CD4-positive, alpha-beta T cell (primary cell): ENCODE data around the gene MPO. TPM values are rescaled to one million over a fixed set of nuclear protein-coding genes. Genes with fewer than 3 reads are reported as not detected.

Experiments
- ATAC-seq: fragments of 200-7000 bp; cut with Tn5 transposase; one replicate; pipeline ENCODE4 v1.10.0; 2022; ENCODE audit warnings: mild to moderate bottlenecking; ENCODE audit not compliant: poor library complexity
- CTCF ChIA-PET: fragments of 350-600 bp; sonication (Branson Sonifier 250); formaldehyde crosslinking; loops from one replicate; lab custom pipeline; 2021; ENCODE audit warnings: antibody characterized with exemption, inconsistent platforms; lab: Charles Lee
- POLR2A ChIA-PET: fragments of 350-600 bp; sonication (Branson Sonifier 250); formaldehyde crosslinking; loops from one replicate; lab custom pipeline; 2021; ENCODE audit warnings: antibody characterized with exemption, inconsistent platforms; lab: Charles Lee
- DNase-seq, 14 experiments: peaks; one replicate each; pipeline ENCODE4 v3.0.0-alpha.2; 2013 to 2020; ENCODE audit warnings: mixed read lengths in 2 of 14
- H3K27ac ChIP-seq, 2 donors: one replicate each; pipeline versions ENCODE4 v1.5.1 to v1.7.0; 2013; ENCODE audit warnings: low read length in 2 of 2, low read depth in 1 of 2, mild to moderate bottlenecking in 1 of 2
- H3K27me3 ChIP-seq, 2 experiments: 1 replicate in 1 of 2; 2 replicates in 1 of 2; pipeline versions ENCODE4 v1.6.1 to v1.7.0; 2013; ENCODE audit warnings: low read length in 2 of 2, control low read depth in 1 of 2, mild to moderate bottlenecking in 1 of 2, moderate library complexity in 1 of 2; ENCODE audit not compliant: insufficient read depth in 2 of 2, control insufficient read depth in 1 of 2
- H3K36me3 ChIP-seq: one replicate; pipeline ENCODE4 v1.6.1; 2013; ENCODE audit warnings: low read length, control low read depth; ENCODE audit not compliant: insufficient read depth
- H3K4me1 ChIP-seq: one replicate; pipeline ENCODE4 v1.6.1; 2013; ENCODE audit warnings: low read length, control low read depth; ENCODE audit not compliant: insufficient read depth
- H3K4me3 ChIP-seq: one replicate; pipeline ENCODE4 v1.5.1; 2013; ENCODE audit warnings: mild to moderate bottlenecking, low read length, moderate library complexity
- H3K9me3 ChIP-seq, 2 experiments: 1 replicate in 1 of 2; 2 replicates in 1 of 2; pipeline versions ENCODE4 v1.6.1 to v1.7.0; 2013; ENCODE audit warnings: low read length in 2 of 2, mild to moderate bottlenecking in 2 of 2, control low read depth in 1 of 2, moderate library complexity in 1 of 2; ENCODE audit not compliant: control insufficient read depth in 1 of 2, insufficient read depth in 1 of 2
- H3K27ac Mint-ChIP-seq: one replicate; pipeline ENCODE4 v1.8.0; 2020; ENCODE audit warnings: mixed read lengths
- H3K27me3 Mint-ChIP-seq: one replicate; pipeline ENCODE4 v1.8.0; 2021; ENCODE audit warnings: mixed read lengths
- H3K36me3 Mint-ChIP-seq: one replicate; pipeline ENCODE4 v1.8.0; 2021; ENCODE audit warnings: low read depth, mixed read lengths
- H3K4me1 Mint-ChIP-seq: one replicate; pipeline ENCODE4 v1.8.0; 2021; ENCODE audit warnings: low read depth, mixed read lengths
- H3K4me3 Mint-ChIP-seq: one replicate; pipeline ENCODE4 v1.8.0; 2020; ENCODE audit warnings: mild to moderate bottlenecking, mixed read lengths
- H3K9me3 Mint-ChIP-seq: one replicate; pipeline ENCODE4 v1.8.0; 2020; ENCODE audit warnings: mixed read lengths
- CTCF ChIP-seq: fragments of 200-600 bp; IDR thresholded peaks from one replicate; pipeline ENCODE4 v1.8.0; 2022; ENCODE audit warnings: antibody characterized with exemption, mild to moderate bottlenecking
- intact Hi-C, 2 experiments: fragments of 100-400 bp; cut with DNase I in 1 of 2; cut with micrococcal nuclease in 1 of 2; formaldehyde crosslinking; loops; one replicate each; pipeline versions ENCODE4 v1.15.1 to v1.9.0; 2023 to 2025; cut with DNase I, micrococcal nuclease
- total RNA-seq, 174 experiments: library from RNA in 2 of 174; stranded (reverse) in 2 of 174; gene quantifications; one replicate each; pipeline ENCODE4 v1.2.3 and lab custom pipeline; 2021 to 2026

Gene MPO
- total RNA-seq, 2 experiments from 2014 or later: 0.77 TPM; not detected in 1

GRCh38 chr17:58249270-58250133, 31.2 kb downstream of the MPO start:
- H3K27ac Mint-ChIP-seq: no peak overlapping the region
- Histone ChIP-seq H3K27ac (no peak overlapping the region), H3K9me3 (no peaks in the 10 kb centered on the region), H3K4me3 (peak overlapping the region; percentile 56), H3K27me3 (peaks cover 5 to 8% of the 10 kb centered on the region in 2 experiments), H3K36me3 (no peaks in the 10 kb centered on the region), H3K4me1 (peaks cover 18% of the 10 kb centered on the region)
- ChIA-PET POLR2A (interaction anchor here (0.8 to 1.8 kb wide), 3 partner anchors 30 to 95 kb away, joined by 3 to 9 read pairs (median 4); no protein-coding TSS in a partner anchor), CTCF (interaction anchor here (0.6 to 2.1 kb wide), 13 partner anchors 10 to 269 kb away, joined by 3 to 10 read pairs (median 4); partner anchors contain the start of gene RNF43)
- DNase-seq: peak; percentile 54 to 86 (median 66)
- H3K4me3 Mint-ChIP-seq: peak overlapping the region; percentile 74
- H3K36me3 Mint-ChIP-seq: no peaks in the 10 kb centered on the region
- peaks cover 34% of the 10 kb centered on the region for H3K27me3 Mint-ChIP-seq
- ATAC-seq: peak; percentile 95
- peak; percentile 98 for TF ChIP-seq CTCF
- intact Hi-C loops: loop anchor here (1.0 to 5.0 kb wide), 5 partner anchors 29 to 198 kb away; partner anchors contain the start of genes MKS1 (in 1 of the 2) and RNF43 (in 1 of the 2)
- peaks cover 11% of the 10 kb centered on the region for H3K4me1 Mint-ChIP-seq
- H3K9me3 Mint-ChIP-seq: no peaks in the 10 kb centered on the region

- ATAC-seq (no peak), DNase-seq (no peak)
- no peak overlapping the region for H3K27ac Mint-ChIP-seq
- intact Hi-C loops: loop anchor here (1.0 to 5.0 kb wide), 4 partner anchors 28 to 198 kb away; partner anchors contain the start of genes MKS1 (in 1 of the 2) and RNF43 (in 1 of the 2)
- H3K4me3 ChIP-seq: peak overlapping the region; percentile 56
- CTCF ChIA-PET: interaction anchor here (1.0 to 2.1 kb wide), 11 partner anchors 10 to 270 kb away, joined by 3 to 10 read pairs (median 5); partner anchors contain the start of gene RNF43
- peaks cover 11% of the 10 kb centered on the region for H3K4me1 Mint-ChIP-seq
- no peaks in the 10 kb centered on the region for H3K9me3 ChIP-seq
- H3K27ac ChIP-seq: no peak overlapping the region
- POLR2A ChIA-PET: interaction anchor here (1.8 kb wide), 1 partner anchor 96 kb away, joined by 9 read pairs; no protein-coding TSS in a partner anchor
- H3K36me3 ChIP-seq: no peaks in the 10 kb centered on the region
- no peak for TF ChIP-seq CTCF
- H3K9me3 Mint-ChIP-seq: no peaks in the 10 kb centered on the region
- peaks cover 18% of the 10 kb centered on the region for H3K4me1 ChIP-seq
- H3K27me3 ChIP-seq: peaks cover 5 to 8% of the 10 kb centered on the region in 2 experiments
- peaks cover 37% of the 10 kb centered on the region for H3K27me3 Mint-ChIP-seq
- H3K4me3 Mint-ChIP-seq: no peak overlapping the region
- no peaks in the 10 kb centered on the region for H3K36me3 Mint-ChIP-seq
These were observed 31.8 kb downstream of the MPO start for GRCh38 chr17:58248955-58249269.

- H3K9me3 Mint-ChIP-seq: no peaks in the 10 kb centered on the region
- ChIA-PET POLR2A (no interaction called here), CTCF (no interaction called here)
- Histone ChIP-seq H3K27ac (no peak overlapping the region), H3K4me3 (no peak overlapping the region), H3K4me1 (peaks cover 18% of the 10 kb centered on the region), H3K27me3 (peaks cover 5 to 8% of the 10 kb centered on the region in 2 experiments), H3K36me3 (no peaks in the 10 kb centered on the region), H3K9me3 (no peaks in the 10 kb centered on the region)
- TF ChIP-seq CTCF: no peak
- no peak overlapping the region for H3K27ac Mint-ChIP-seq
- H3K27me3 Mint-ChIP-seq: peaks cover 45% of the 10 kb centered on the region
- ATAC-seq (no peak), DNase-seq (no peak)
- intact Hi-C loops: loop anchor here (2.0 to 5.0 kb wide), 3 partner anchors 27 to 170 kb away; partner anchors contain the start of genes MKS1 (in 1 of the 2) and RNF43 (in 1 of the 2)
- H3K4me3 Mint-ChIP-seq: no peak overlapping the region
- H3K4me1 Mint-ChIP-seq: peaks cover 11% of the 10 kb centered on the region
- no peaks in the 10 kb centered on the region for H3K36me3 Mint-ChIP-seq
These were observed 33.0 kb downstream of the MPO start for GRCh38 chr17:58247511-58248363.
